Liver (tissue), 9 donors: ENCODE data around the gene SORCS2. TPM values are rescaled to one million over a fixed set of nuclear protein-coding genes. Genes with fewer than 3 reads are reported as not detected.

Experiments
- DNase-seq: peaks from one replicate; pipeline ENCODE4 v3.0.0-alpha.2; 2017; ENCODE audit warnings: low spot score
- H3K27ac ChIP-seq, 2 donors: one replicate each; pipeline ENCODE4 v1.7.0; 2013; ENCODE audit warnings: inconsistent platforms in 2 of 2, low read length in 2 of 2, control low read depth in 1 of 2, low read depth in 1 of 2, mild to moderate bottlenecking in 1 of 2
- H3K27me3 ChIP-seq, 4 donors: one replicate each; pipeline versions ENCODE4 v1.6.1 to v1.7.0; 2013; ENCODE audit warnings: low read length in 3 of 4, inconsistent platforms in 1 of 4, mild to moderate bottlenecking in 1 of 4, moderate library complexity in 1 of 4; ENCODE audit not compliant: control insufficient read depth in 4 of 4, insufficient read depth in 4 of 4
- H3K36me3 ChIP-seq, 4 donors: one replicate each; pipeline versions ENCODE4 v1.6.1 to v1.7.0; 2013; ENCODE audit warnings: low read length in 3 of 4, mild to moderate bottlenecking in 3 of 4, low read depth in 1 of 4, moderate library complexity in 1 of 4; ENCODE audit not compliant: control insufficient read depth in 4 of 4, insufficient read depth in 3 of 4
- H3K4me1 ChIP-seq, 4 donors: one replicate each; pipeline versions ENCODE4 v1.6.1 to v1.7.0; 2013; ENCODE audit warnings: low read length in 3 of 4, mild to moderate bottlenecking in 3 of 4, moderate library complexity in 1 of 4; ENCODE audit not compliant: control insufficient read depth in 4 of 4, insufficient read depth in 4 of 4
- H3K4me3 ChIP-seq, 3 donors: one replicate each; pipeline versions ENCODE4 v1.6.1 to v1.7.0; 2013; ENCODE audit warnings: low read length in 3 of 3, control low read depth in 1 of 3, low read depth in 1 of 3, mild to moderate bottlenecking in 1 of 3
- H3K9ac ChIP-seq, 2 donors: one replicate each; pipeline ENCODE4 v1.7.0; 2013; ENCODE audit warnings: low read length in 2 of 2, mild to moderate bottlenecking in 2 of 2, moderate library complexity in 2 of 2, control low read depth in 1 of 2, low read depth in 1 of 2
- H3K9me3 ChIP-seq, 4 donors: one replicate each; pipeline versions ENCODE4 v1.6.1 to v1.7.0; 2013; ENCODE audit warnings: low read length in 3 of 4; ENCODE audit not compliant: control insufficient read depth in 4 of 4
- ATF3 ChIP-seq: IDR thresholded peaks from 2 replicates; pipeline ENCODE4 v1.6.1; 2016; ENCODE audit warnings: antibody characterized with exemption
- CTCF ChIP-seq: fragments of 150-350 bp; IDR thresholded peaks from 2 replicates; pipeline ENCODE4 v1.5.1; 2017; ENCODE audit warnings: improper control_type of control experiment, low read depth, low read length; ENCODE audit not compliant: missing input control
- EGR1 ChIP-seq, 2 donors: IDR thresholded peaks; 2 replicates each; pipeline ENCODE4 v1.6.1; 2016 to 2018; ENCODE audit warnings: antibody characterized with exemption in 2 of 2, low read depth in 2 of 2
- FOXA1 ChIP-seq: IDR thresholded peaks from 2 replicates; pipeline ENCODE4 v1.6.1; 2016; ENCODE audit warnings: antibody characterized with exemption
- FOXA2 ChIP-seq: IDR thresholded peaks from 2 replicates; pipeline ENCODE4 v1.6.1; 2016; ENCODE audit warnings: antibody characterized with exemption
- GABPA ChIP-seq, 2 donors: IDR thresholded peaks in 1 of 2; conservative IDR thresholded peaks in 1 of 2; 2 replicates each; pipeline ENCODE4 v1.6.1; 2016; ENCODE audit warnings: antibody characterized with exemption in 2 of 2, mild to moderate bottlenecking in 1 of 2, moderate library complexity in 1 of 2
- HNF4A ChIP-seq, 2 donors: conservative IDR thresholded peaks; 2 replicates each; pipeline ENCODE4 v1.6.1; 2016; ENCODE audit warnings: antibody characterized with exemption in 2 of 2, mild to moderate bottlenecking in 2 of 2
- HNF4G ChIP-seq: IDR thresholded peaks from 2 replicates; pipeline ENCODE4 v1.6.1; 2016; ENCODE audit warnings: antibody characterized with exemption
- JUND ChIP-seq, 2 donors: IDR thresholded peaks; 2 replicates each; pipeline ENCODE4 v1.6.1; 2016; ENCODE audit warnings: antibody characterized with exemption in 2 of 2
- MAX ChIP-seq: IDR thresholded peaks from 2 replicates; pipeline ENCODE4 v1.6.1; 2016; ENCODE audit warnings: antibody characterized with exemption
- NR2F2 ChIP-seq: IDR thresholded peaks from 2 replicates; pipeline ENCODE4 v1.6.1; 2016; ENCODE audit warnings: antibody characterized with exemption
- RAD21 ChIP-seq, 2 donors: IDR thresholded peaks; 2 replicates each; pipeline ENCODE4 v1.6.1; 2016; ENCODE audit warnings: antibody characterized with exemption in 2 of 2, mild to moderate bottlenecking in 2 of 2
- REST ChIP-seq: IDR thresholded peaks from 2 replicates; pipeline ENCODE4 v1.6.1; 2016; ENCODE audit warnings: antibody characterized with exemption, mild to moderate bottlenecking
- RXRA ChIP-seq, 2 donors: IDR thresholded peaks; 2 replicates each; pipeline ENCODE4 v1.6.1; 2017 to 2018; ENCODE audit warnings: antibody characterized with exemption in 2 of 2, mild to moderate bottlenecking in 1 of 2
- SP1 ChIP-seq: IDR thresholded peaks from 2 replicates; pipeline ENCODE4 v1.6.1; 2018; ENCODE audit warnings: antibody characterized with exemption, mild to moderate bottlenecking
- TAF1 ChIP-seq: conservative IDR thresholded peaks from 2 replicates; pipeline ENCODE4 v1.6.1; 2016; ENCODE audit warnings: antibody characterized with exemption, mild to moderate bottlenecking
- YY1 ChIP-seq: IDR thresholded peaks from 2 replicates; pipeline ENCODE4 v1.6.1; 2016; ENCODE audit warnings: antibody characterized with exemption, mild to moderate bottlenecking
- ZBTB33 ChIP-seq: IDR thresholded peaks from 2 replicates; pipeline ENCODE4 v1.6.1; 2016; ENCODE audit warnings: antibody characterized with exemption
- WGBS: extraction: QIAGEN DNeasy Blood & Tissue Kit; methylation state at CpG from one replicate; pipeline ENCODE4 v1.1.7; 2013; 5-methylcytosine and 5-hydroxymethylcytosine counted together
- polyA plus RNA-seq, 2 donors: library from polyadenylated mRNA; stranded (reverse) in 1 of 2; unstranded in 1 of 2; fragments of 200-250 nt in 1 of 2; fragments of >200 nt in 1 of 2; fragmentation: Nextera tagmentation in 1 of 2; extraction: Ambion mirVana in 1 of 2; gene quantifications; one replicate each; pipeline versions ENCODE4 v1.2.1 to v1.2.3, GENCODE V29; 2013 to 2015
- total RNA-seq, 2 donors: library from RNA; depleted of rRNA; stranded (reverse); fragments of >200 nt; gene quantifications; one replicate each; pipeline ENCODE4 v1.2.3, GENCODE V29; 2014
- donor health status: healthy.
- donor health status: healthy.
- donor health status: healthy.
- donor health status: healthy.
- donor health status: healthy.

The SORCS2 gene
- total and polyA plus RNA-seq, 4 donors = 0.10 to 1.4 (median 0.92) TPM

GRCh38 chr4:7436256-7436655 lies 243.9 kb downstream of the SORCS2 start:
- Histone ChIP-seq H3K4me1 (no peaks in the 10 kb centered on the region), H3K27ac (no peak overlapping the region), H3K4me3 (no peak overlapping the region), H3K9me3 (no peaks in the 10 kb centered on the region), H3K9ac (no peak overlapping the region), H3K36me3 (no peaks in the 10 kb centered on the region), H3K27me3 (no peaks in the 10 kb centered on the region)
- TF ChIP-seq NR2F2 (no peak), ZBTB33 (no peak), REST (no peak), MAX (no peak), FOXA2 (no peak), SP1 (no peak), CTCF (no peak), EGR1 (IDR thresholded peaks at IDR 0.05; ENCODE audit: low read depth in 2 of 2) (no peak), RAD21 (IDR thresholded peaks at IDR 0.05) (no peak), FOXA1 (no peak), GABPA (IDR thresholded peaks at IDR 0.05 in 1 of 2, conservative IDR thresholded peaks at IDR 0.05 in 1 of 2) (no peak), RXRA (IDR thresholded peaks at IDR 0.05) (no peak), JUND (IDR thresholded peaks at IDR 0.05) (no peak), ATF3 (no peak), YY1 (no peak), HNF4A (conservative IDR thresholded peaks at IDR 0.05) (no peak), HNF4G (no peak)
- 88% methylated on average over 13 of the region's 13 CpGs for WGBS
- DNase-seq = no peak

GRCh38 chr4:7439699-7440098 lies 247.4 kb downstream of the SORCS2 start:
- no peak for TF ChIP-seq RAD21 (IDR thresholded peaks at IDR 0.05)
- no peak for TF ChIP-seq SP1
- TF ChIP-seq TAF1 = no peak
- TF ChIP-seq ZBTB33 = no peak
- no peak for TF ChIP-seq EGR1 (IDR thresholded peaks at IDR 0.05; ENCODE audit: low read depth in 2 of 2)
- TF ChIP-seq JUND (IDR thresholded peaks at IDR 0.05) = no peak
- no peak for TF ChIP-seq NR2F2
- TF ChIP-seq YY1 = no peak
- no peak for TF ChIP-seq FOXA1
- Histone ChIP-seq H3K36me3 (no peaks in the 10 kb centered on the region), H3K4me1 (peaks cover 0 to 7% (median 3%) of the 10 kb centered on the region in 4 donors), H3K27me3 (no peaks in the 10 kb centered on the region), H3K27ac (no peak overlapping the region), H3K4me3 (no peak overlapping the region), H3K9ac (no peak overlapping the region), H3K9me3 (no peaks in the 10 kb centered on the region)
- no peak for DNase-seq
- 91% methylated on average over 2 of the region's 2 CpGs for WGBS
